Measurements from ENCODE around the gene PRKAG1. TPM values are rescaled to one million over a fixed set of nuclear protein-coding genes. Genes with fewer than 3 reads are reported as not detected.

The PRKAG1 gene
- polyA plus RNA-seq, 1 donor from 2014 or later: 71.0 TPM

- peak overlapping the region; percentile 84 for H3K4me3 ChIP-seq (ENCODE audit: low read length)
- H3K79me2 ChIP-seq (replicated peaks; ENCODE audit: insufficient read depth, low read length): no peaks in the 10 kb centered on the region
- peak overlapping the region; percentile 94 for H3K27ac ChIP-seq (ENCODE audit: low read length)
- H3F3A ChIP-seq (ENCODE audit: insufficient read depth, low read length, poor library complexity, severe bottlenecking): peaks cover 3% of the 10 kb centered on the region
- no peaks in the 10 kb centered on the region for H3K9me3 ChIP-seq (ENCODE audit: low read length)
- TF ChIP-seq CTCF (IDR thresholded peaks at IDR 0.05; ENCODE audit: poor library complexity, severe bottlenecking) (no peak), REST (IDR thresholded peaks at IDR 0.05; ENCODE audit: borderline replicate concordance) (no peak), MXI1 (conservative IDR thresholded peaks at IDR 0.05; ENCODE audit: poor library complexity, severe bottlenecking) (no peak), RAD21 (conservative IDR thresholded peaks at IDR 0.05) (no peak), SMC3 (conservative IDR thresholded peaks at IDR 0.05; ENCODE audit: poor library complexity) (no peak), TAF1 (IDR thresholded peaks at IDR 0.05; ENCODE audit: low read depth) (no peak), POLR2AphosphoS5 (IDR thresholded peaks at IDR 0.05) (no peak), EZH2 (IDR thresholded peaks at IDR 0.05; ENCODE audit: borderline replicate concordance, insufficient read depth, low read length, poor library complexity, severe bottlenecking) (no peak), EP300 (conservative IDR thresholded peaks at IDR 0.05; ENCODE audit: poor library complexity, severe bottlenecking) (no peak)
- H3K27me3 ChIP-seq (ENCODE audit: insufficient read depth, low read depth, low read length): no peaks in the 10 kb centered on the region
- peak overlapping the region; percentile 48 for H2AFZ ChIP-seq (ENCODE audit: low read depth, low read length)
- H3K9ac ChIP-seq (ENCODE audit: low read length): peak overlapping the region; percentile 96
- H3K4me2 ChIP-seq (ENCODE audit: low read length): peak overlapping the region; percentile 44
- H4K20me1 ChIP-seq (ENCODE audit: insufficient read depth): no peaks in the 10 kb centered on the region
- H3K9me2 ChIP-seq (ENCODE audit: insufficient read depth, low read length): no peaks in the 10 kb centered on the region
- H3K36me3 ChIP-seq (ENCODE audit: insufficient read depth, low read length): no peaks in the 10 kb centered on the region
Measured at GRCh38 chr12:49017891-49018260, 700 bp downstream of the PRKAG1 start.

GRCh38 chr12:49015196-49015595 is 3.4 kb downstream of the PRKAG1 start:
- no peaks in the 10 kb centered on the region for H3K27me3 ChIP-seq (ENCODE audit: insufficient read depth, low read depth, low read length)
- no peak overlapping the region for H3K4me3 ChIP-seq (ENCODE audit: low read length)
- peaks cover 3% of the 10 kb centered on the region for H3F3A ChIP-seq (ENCODE audit: insufficient read depth, low read length, poor library complexity, severe bottlenecking)
- no peaks in the 10 kb centered on the region for H3K9me2 ChIP-seq (ENCODE audit: insufficient read depth, low read length)
- no peaks in the 10 kb centered on the region for H3K79me2 ChIP-seq (replicated peaks; ENCODE audit: insufficient read depth, low read length)
- no peak overlapping the region for H3K4me2 ChIP-seq (ENCODE audit: low read length)
- H3K9me3 ChIP-seq (ENCODE audit: low read length): no peaks in the 10 kb centered on the region
- H3K9ac ChIP-seq (ENCODE audit: low read length): no peak overlapping the region
- TF ChIP-seq POLR2AphosphoS5 (IDR thresholded peaks at IDR 0.05) (no peak), EP300 (conservative IDR thresholded peaks at IDR 0.05; ENCODE audit: poor library complexity, severe bottlenecking) (no peak), MXI1 (conservative IDR thresholded peaks at IDR 0.05; ENCODE audit: poor library complexity, severe bottlenecking) (no peak), REST (IDR thresholded peaks at IDR 0.05; ENCODE audit: borderline replicate concordance) (no peak), EZH2 (IDR thresholded peaks at IDR 0.05; ENCODE audit: borderline replicate concordance, insufficient read depth, low read length, poor library complexity, severe bottlenecking) (no peak), TAF1 (IDR thresholded peaks at IDR 0.05; ENCODE audit: low read depth) (no peak), RAD21 (conservative IDR thresholded peaks at IDR 0.05) (no peak), SMC3 (conservative IDR thresholded peaks at IDR 0.05; ENCODE audit: poor library complexity) (no peak), CTCF (IDR thresholded peaks at IDR 0.05; ENCODE audit: poor library complexity, severe bottlenecking) (no peak)
- no peaks in the 10 kb centered on the region for H4K20me1 ChIP-seq (ENCODE audit: insufficient read depth)
- no peak overlapping the region for H3K27ac ChIP-seq (ENCODE audit: low read length)
- no peaks in the 10 kb centered on the region for H3K36me3 ChIP-seq (ENCODE audit: insufficient read depth, low read length)
- H2AFZ ChIP-seq (ENCODE audit: low read depth, low read length): no peak overlapping the region
